ENCODE data around the gene CA11. TPM values are rescaled to one million over a fixed set of nuclear protein-coding genes. Genes with fewer than 3 reads are reported as not detected.

The CA11 gene
- total RNA-seq, 1 experiment from 2014 or later: 38.2 TPM

- Histone ChIP-seq H3K27ac (ENCODE audit: low read depth, low read length, poor library complexity, severe bottlenecking) (no peak overlapping the region), H3K27me3 (replicated peaks; ENCODE audit: insufficient read depth, low read depth, low read length, poor library complexity) (no peaks in the 10 kb centered on the region), H3K9me3 (ENCODE audit: low read depth, low read length, poor library complexity, severe bottlenecking) (no peaks in the 10 kb centered on the region), H3K4me1 (ENCODE audit: insufficient read depth, low read length, poor library complexity, severe bottlenecking) (no peaks in the 10 kb centered on the region), H3K36me3 (ENCODE audit: insufficient read depth, low read length, poor library complexity, severe bottlenecking) (no peaks in the 10 kb centered on the region), H3K4me3 (ENCODE audit: low read depth, low read length, poor library complexity, severe bottlenecking) (no peak overlapping the region)
- no TSS peak for BruUV-seq (replicated peaks)
- intact Hi-C loops (cut with micrococcal nuclease; ENCODE audit: unreplicated experiment): no loop called here
- DNase-seq (ENCODE audit: low spot score): no peak
- ChIA-PET CTCF (no interaction called here), POLR2A (ENCODE audit: low non-redundant PET) (no interaction called here)
- TF ChIP-seq EZH2 (IDR thresholded peaks at IDR 0.05; ENCODE audit: borderline replicate concordance, low read depth, low read length, poor library complexity, severe bottlenecking) (no peak), CTCF (conservative IDR thresholded peaks at IDR 0.05; ENCODE audit: low read depth, low read length) (no peak)
These were observed 50.2 kb downstream of the CA11 start for GRCh38 chr19:48595833-48596232.

- Histone ChIP-seq H3K4me3 (ENCODE audit: low read depth, low read length, poor library complexity, severe bottlenecking) (no peak overlapping the region), H3K27ac (ENCODE audit: low read depth, low read length, poor library complexity, severe bottlenecking) (no peak overlapping the region), H3K4me1 (ENCODE audit: insufficient read depth, low read length, poor library complexity, severe bottlenecking) (no peaks in the 10 kb centered on the region), H3K36me3 (ENCODE audit: insufficient read depth, low read length, poor library complexity, severe bottlenecking) (no peaks in the 10 kb centered on the region), H3K9me3 (ENCODE audit: low read depth, low read length, poor library complexity, severe bottlenecking) (no peaks in the 10 kb centered on the region), H3K27me3 (replicated peaks; ENCODE audit: insufficient read depth, low read depth, low read length, poor library complexity) (no peaks in the 10 kb centered on the region)
- POLR2A ChIA-PET (ENCODE audit: low non-redundant PET): no interaction called here
- DNase-seq (ENCODE audit: low spot score): no peak
- BruUV-seq (replicated peaks): no TSS peak
- intact Hi-C loops (cut with micrococcal nuclease; ENCODE audit: unreplicated experiment): no loop called here
- TF ChIP-seq CTCF (conservative IDR thresholded peaks at IDR 0.05; ENCODE audit: low read depth, low read length) (no peak), EZH2 (IDR thresholded peaks at IDR 0.05; ENCODE audit: borderline replicate concordance, low read depth, low read length, poor library complexity, severe bottlenecking) (no peak)
- CTCF ChIA-PET: no interaction called here
These were observed 50.8 kb downstream of the CA11 start for GRCh38 chr19:48595171-48595570.

- intact Hi-C loops (cut with micrococcal nuclease; ENCODE audit: unreplicated experiment): no loop called here
- DNase-seq (ENCODE audit: low spot score): peak; percentile 44
- Histone ChIP-seq H3K27ac (ENCODE audit: low read depth, low read length, poor library complexity, severe bottlenecking) (no peak overlapping the region), H3K27me3 (replicated peaks; ENCODE audit: insufficient read depth, low read depth, low read length, poor library complexity) (no peaks in the 10 kb centered on the region), H3K36me3 (ENCODE audit: insufficient read depth, low read length, poor library complexity, severe bottlenecking) (no peaks in the 10 kb centered on the region), H3K9me3 (ENCODE audit: low read depth, low read length, poor library complexity, severe bottlenecking) (no peaks in the 10 kb centered on the region), H3K4me1 (ENCODE audit: insufficient read depth, low read length, poor library complexity, severe bottlenecking) (no peaks in the 10 kb centered on the region), H3K4me3 (ENCODE audit: low read depth, low read length, poor library complexity, severe bottlenecking) (no peak overlapping the region)
- TF ChIP-seq CTCF (conservative IDR thresholded peaks at IDR 0.05; ENCODE audit: low read depth, low read length) (no peak), EZH2 (IDR thresholded peaks at IDR 0.05; ENCODE audit: borderline replicate concordance, low read depth, low read length, poor library complexity, severe bottlenecking) (no peak)
- no TSS peak for BruUV-seq (replicated peaks)
- ChIA-PET POLR2A (ENCODE audit: low non-redundant PET) (no interaction called here), CTCF (interaction anchor here (1.4 kb wide), 1 partner anchor 85 kb away, joined by 11 read pairs; no protein-coding TSS in a partner anchor)
These were observed 55.0 kb downstream of the CA11 start for GRCh38 chr19:48591021-48591420.

Measured in A673 (cell line).